ENCODE measurements around the gene PLEKHG3.
"Not testable (repeated sequence)": the region's sequence is repeated elsewhere in the genome, so short reads cannot be mapped to it uniquely, and the experiment has no call there.

The PLEKHG3 gene

DNA sequence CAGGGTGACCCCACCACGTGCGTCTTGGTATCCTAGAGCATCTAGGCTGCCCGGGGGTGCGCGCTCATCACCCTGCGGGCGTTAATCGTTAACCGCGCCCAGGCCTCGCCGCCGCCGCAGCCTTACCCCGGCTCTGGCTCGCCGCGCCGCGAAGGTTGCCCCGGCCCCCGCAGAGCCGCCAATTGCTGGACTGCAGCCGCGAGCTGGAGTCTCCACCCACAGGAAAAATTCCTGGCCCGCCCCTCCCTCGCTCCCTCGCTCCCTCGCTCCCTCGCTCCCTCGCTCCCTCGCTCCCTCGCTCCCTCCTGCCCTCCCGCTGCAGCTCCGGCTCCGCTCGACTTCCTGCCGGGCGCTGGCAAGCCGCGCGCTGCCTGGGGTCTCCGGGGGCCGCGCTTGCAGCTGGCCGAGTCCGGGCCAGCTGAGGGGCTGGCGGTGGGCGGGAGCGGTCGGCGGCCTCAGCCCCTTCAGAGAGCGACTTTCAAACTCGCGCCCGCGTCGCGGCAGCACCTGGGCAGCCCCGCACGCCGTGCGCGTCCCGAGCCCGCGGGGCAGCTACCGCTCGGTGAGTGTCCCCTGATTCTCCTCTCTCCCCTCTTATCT lies at the start of gene PLEKHG3:
PLEKHG3 (plus strand) TSS at position 282 of the 600 bp plus-strand sequence. CDS start 23,208 bp downstream, outside the sequence.
- DNase-seq, result peak; percentile 53 to 72

DNA sequence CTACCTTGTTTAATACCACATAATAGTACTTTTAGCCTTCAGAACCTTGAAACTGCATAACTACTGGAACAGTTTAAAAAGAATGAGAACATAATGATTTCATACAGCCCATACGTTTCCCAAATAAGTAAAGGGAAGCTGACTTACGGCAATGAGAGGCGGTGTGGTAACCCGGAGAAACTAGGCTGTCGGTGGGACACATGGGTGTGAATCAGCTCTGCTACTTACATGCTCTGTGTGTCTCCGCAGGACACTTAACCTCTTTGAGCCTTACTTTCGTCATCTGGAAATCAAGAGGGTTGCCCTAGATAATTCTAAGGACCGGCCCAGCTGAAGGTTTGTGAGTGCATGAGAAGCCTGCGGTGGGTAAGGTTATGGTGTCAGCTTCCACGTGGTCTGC lies 49.3 kb upstream of the PLEKHG3 start:
- no peak for DNase-seq

DNA sequence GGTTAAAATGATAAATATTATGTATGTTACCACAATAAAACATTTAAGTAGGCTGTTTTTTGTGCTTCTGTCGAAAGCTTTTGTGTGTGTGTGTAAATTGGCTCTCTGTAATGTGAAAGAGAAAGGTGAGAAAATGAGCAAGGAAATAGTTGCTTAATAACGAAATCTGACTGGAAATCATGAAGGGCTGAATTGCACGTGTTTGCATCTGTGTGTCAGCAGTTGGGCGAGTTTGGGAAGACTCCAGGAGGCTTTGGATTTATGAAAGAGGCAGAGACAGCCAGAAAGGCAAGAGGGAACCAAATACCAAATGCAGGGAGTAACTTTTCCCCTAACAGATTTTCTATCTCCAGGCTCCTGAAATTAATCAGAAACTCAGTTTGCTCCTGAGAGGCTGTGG lies 47.2 kb upstream of the PLEKHG3 start:
- DNase-seq, result no peak

DNA sequence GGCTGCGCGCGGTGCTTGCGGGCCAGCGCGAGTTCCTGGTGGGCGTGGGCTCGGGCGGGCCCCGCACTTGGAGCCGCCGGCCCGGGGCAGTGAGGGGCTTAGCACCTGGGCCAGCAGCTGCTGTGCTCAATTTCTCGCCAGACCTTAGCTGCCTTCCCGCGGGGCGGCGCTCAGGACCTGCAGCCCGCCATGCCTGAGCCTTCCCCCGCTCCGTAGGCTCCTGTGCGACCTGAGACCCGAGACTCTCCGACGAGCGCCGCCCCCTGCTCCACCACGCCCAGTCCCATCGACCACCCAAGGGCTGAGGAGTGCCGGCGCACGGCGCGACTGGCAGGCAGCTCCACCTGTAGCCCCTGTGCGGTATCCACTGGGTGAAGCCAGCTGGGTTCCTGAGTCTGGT lies 46.0 kb upstream of the PLEKHG3 start:
- DNase-seq, result no peak

DNA sequence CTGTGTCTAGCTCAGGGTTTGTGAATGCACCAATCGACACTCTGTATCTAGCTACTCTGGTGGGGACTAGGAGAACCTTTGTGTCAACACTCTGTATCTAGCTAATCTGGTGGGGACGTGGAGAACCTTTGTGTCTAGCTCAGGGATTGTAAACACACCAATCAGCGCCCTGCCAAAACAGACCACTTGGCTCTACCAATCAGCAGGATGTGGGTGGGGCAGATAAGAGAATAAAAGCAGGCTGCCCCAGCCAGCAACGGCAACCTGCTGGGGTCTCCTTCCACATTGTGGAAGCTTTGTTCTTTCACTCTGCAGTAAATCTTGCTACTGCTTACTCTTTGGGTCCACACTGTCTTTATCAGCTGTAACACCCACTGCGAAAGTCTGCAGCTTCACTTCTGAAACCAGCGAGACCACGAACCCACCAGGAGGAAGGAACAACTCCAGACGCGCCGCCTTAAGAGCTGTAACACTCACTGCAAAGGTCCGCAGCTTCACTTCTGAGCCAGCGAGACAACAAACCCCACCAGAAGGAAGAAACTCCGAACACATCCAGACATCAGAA lies 45.4 kb upstream of the PLEKHG3 start:
- not testable (repeated sequence) for DNase-seq

DNA sequence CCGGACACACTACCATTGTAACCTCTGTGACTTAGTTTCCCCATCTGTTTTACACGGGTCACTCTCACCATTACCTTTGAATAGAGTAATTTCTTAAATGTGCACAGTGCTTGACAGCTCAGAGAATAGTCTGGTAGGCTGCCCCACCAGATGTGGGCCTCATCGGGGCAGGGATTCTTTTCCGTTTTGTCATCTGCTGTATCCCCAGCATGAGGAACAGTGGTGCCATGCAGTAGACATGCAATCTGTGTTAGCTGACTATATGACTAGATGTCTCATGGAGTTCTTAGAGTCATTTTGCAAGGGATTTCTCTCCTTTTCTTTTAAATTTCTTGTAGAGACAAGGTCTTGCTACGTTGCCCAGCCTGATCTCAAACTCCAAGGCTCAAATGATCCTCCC lies 44.9 kb upstream of the PLEKHG3 start:
- DNase-seq, result no peak

- DNase-seq, result no peak
These were observed 41.0 kb upstream of the PLEKHG3 start for GRCh38 chr14:64663174-64663573.

DNA sequence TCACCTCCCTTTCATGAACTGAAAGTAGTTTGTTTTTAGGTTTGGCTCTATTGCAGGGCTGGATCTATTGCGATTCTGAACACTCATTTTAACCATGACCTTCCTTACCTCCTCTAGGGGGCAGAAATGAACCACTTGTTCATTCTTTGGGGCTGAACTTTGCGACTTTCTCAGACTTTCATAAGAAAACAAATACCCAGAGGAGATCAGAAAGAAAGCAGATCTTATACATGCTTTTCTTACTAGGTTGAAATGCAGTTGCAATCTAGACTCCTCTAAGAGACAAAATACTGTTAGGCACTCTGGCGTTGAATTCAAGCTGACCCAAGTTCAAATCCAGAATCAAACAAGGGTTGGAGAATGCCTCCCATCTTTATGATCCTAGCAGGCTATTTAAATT lies 32.6 kb upstream of the PLEKHG3 start:
- peak; percentile 53 to 79 for DNase-seq

DNA sequence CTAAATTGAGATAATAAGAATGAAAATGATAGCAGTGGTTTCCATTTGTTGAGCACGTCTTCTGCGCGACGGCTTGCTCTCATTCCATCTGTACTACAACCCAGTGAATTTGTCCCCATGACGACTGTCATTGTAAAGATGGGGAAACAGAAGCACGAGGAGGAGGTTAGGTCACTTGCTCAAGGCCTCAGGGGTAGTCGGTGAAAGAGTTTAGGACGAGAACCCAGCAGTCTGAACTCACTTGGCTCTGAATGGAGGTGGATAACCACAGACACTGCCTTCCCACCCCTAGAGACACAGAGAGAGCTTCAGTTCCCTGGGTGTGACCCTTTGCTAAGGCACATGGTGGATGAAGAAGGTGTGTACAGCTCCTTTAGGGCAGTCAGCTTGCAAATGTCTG lies 30.9 kb upstream of the PLEKHG3 start:
- no peak for DNase-seq

DNA sequence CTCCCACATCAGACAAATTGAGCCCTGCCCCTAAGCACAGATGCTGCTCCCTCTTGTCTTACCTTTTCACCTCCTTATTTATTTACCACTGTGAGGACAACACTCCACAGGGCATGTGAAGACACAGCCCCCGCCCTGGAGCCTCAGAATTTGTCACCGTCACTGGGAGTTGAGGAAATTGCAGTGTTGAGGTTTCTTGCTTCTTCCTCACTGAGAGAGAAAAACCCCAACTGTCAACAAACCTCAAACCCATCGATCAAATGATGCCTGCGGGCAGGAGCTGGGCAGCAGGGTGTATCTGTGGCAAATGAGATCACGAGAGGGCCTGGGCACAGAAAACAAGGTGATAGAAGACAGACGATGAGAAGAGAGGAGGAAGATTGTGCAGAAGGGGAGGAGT lies 30.5 kb upstream of the PLEKHG3 start:
- no peak for DNase-seq

- no peak for DNase-seq
These were observed 29.4 kb upstream of the PLEKHG3 start for GRCh38 chr14:64674829-64675228.

DNA sequence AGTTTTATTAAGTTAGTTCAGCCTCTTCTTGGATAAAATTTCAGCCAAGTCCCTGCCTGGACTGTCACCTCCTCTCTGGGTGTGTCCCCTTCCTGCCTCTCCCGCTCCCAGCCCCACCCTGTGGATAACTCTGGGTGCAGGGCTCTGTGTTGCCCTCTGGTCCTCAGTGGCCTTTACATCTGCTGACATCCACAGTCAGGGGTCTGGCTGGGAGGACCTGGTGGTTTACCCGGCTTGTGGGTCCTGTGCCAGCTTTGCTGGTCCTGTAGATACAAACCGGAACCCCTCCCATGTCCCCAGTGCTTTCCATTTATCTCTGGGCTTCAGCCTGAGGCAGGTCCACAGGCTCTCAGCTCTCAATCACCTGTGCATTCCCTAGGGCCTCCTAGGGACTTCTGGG lies 28.9 kb upstream of the PLEKHG3 start:
- DNase-seq, result no peak

DNA sequence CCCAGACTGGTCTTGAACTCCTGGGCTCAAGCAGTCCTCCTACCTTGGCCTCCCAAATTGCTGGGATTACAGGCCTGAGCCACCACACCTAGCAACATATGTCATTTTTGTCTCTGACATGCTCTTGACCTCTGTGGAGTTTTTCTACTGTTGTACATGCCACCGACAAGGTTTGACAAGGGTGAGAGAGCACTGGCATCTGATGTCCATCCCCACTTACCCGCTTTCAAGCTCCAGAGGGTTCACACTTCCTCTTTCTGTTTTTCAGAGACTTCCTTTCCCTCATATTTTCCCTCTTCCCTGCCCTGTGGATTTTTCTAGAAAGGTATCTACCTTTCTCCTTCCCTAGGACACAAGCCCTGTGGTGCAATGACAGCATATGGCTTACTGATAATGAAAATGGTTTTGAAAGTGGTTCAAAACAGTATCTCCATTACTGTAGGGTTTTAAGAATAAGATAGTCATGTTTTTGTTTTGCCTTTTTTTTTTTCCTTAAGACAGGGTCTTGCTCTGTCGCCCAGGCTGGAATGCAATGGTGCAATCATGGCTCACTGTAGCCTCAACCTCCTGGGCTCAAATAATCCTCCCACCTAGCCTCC lies 27.7 kb upstream of the PLEKHG3 start:
- no peak for DNase-seq

- no peak for DNase-seq
These were observed 24.1 kb upstream of the PLEKHG3 start for GRCh38 chr14:64680013-64680713.

- DNase-seq, result no peak
These were observed 23.5 kb upstream of the PLEKHG3 start for GRCh38 chr14:64680714-64681065.

- DNase-seq, result no peak
These were observed 22.2 kb upstream of the PLEKHG3 start for GRCh38 chr14:64681796-64682710.

DNA sequence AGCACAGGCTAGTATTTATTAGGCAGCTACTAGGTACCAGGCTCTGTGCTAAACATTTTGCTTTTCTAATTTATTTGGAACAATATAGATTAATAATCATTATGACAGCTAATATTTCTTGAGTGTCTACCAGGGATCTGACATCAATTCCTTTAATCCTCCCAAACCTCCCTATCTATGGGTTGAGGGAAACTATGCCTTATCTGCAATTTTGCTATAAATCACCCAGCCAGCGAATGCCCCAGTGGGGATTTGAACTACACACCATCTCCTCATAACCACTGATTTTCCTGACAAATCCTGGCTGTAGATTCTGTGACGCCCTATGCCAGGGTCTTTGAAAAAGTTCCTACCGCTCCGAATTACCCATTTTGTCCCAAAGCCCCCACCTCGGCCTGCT lies 21.4 kb upstream of the PLEKHG3 start:
- DNase-seq, result no peak

DNA sequence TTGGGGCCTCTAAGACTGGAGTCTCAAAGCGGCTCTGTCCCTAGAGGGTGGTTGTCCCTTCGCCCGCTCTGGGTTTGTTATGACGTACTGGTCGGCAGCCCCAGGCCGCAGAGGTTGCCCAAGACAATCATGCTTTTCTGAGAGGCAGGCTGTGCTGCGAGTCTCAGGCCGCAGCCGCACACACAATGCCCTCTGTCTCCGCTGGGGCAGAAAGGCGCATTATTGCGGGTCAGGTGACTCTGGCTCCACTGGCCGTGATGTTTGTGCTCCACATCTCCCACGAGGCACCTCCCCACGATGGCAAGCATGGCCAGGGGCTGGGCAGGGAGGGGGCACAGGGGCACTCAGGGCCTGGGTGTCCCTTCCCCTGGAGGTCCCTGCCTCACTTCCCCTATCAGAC lies 21.0 kb upstream of the PLEKHG3 start:
- DNase-seq, result no peak

- DNase-seq, result peak in 1 of 2 experiments; percentile 66
These were observed 20.1 kb upstream of the PLEKHG3 start for GRCh38 chr14:64684091-64684490.

DNA sequence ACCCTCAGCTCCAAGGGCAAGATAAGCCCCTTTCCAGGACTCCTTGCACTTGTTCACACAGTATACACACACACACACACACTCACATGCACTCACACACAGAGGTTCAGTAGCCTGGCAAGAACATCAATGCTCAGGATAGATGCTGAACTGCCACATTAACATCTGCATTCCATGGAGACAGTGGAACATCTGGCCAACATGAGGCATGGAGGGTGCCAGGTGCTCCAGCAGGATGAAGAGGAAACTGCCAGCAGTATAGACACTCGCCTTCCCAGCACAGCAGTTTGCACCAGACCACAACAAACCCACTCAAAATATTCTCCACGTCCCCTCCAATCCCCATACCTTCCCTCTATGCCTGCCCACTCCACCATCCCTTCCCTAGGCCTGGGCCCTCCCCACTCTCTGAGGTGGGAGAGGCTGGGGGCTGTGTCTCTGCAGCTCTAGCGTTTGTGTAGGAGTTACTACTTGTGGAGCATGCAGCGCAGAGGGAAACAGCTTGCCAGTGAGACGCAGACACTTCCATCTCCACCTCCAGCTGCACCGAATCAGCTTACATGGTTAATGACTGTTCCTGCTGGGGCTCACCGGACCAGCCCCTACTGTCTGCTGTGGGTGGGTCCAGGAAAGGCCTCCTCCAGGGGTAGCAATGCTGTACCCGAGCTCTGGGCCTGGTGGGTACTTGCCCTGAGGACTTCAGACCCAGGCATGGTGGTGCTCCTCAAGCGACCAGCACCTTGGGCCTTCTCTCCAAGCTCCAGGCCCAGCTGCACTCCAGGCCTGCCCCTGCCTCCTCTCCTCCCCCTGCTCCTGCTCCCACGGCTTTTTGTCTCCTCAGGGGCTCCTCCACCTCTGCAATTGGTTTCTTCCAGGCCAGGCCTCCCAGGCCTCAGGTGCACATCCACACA lies 18.6 kb upstream of the PLEKHG3 start:
- DNase-seq, result peak in 1 of 2 experiments; percentile 72

- DNase-seq, result no peak
These were observed 18.0 kb upstream of the PLEKHG3 start for GRCh38 chr14:64686282-64686615.

DNA sequence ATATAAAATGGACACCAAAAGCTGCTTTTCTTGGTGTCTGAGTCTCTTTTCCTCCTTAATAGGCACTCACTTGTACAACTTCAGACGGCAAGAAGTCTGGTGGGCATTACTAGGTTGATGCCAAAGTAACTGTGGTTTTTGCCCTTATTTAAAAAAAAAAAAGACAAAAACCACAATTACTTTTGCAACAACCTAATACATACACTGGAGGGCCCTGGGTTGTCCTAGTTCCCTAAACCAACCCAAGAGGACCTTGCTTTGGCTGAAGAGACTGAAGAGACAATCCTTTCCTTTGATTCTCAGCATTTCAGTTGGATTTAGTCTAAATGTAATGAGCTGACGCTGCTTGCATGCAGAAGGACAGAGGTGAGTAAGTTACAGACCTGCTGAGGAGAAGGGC lies 16.2 kb upstream of the PLEKHG3 start:
- DNase-seq, result no peak
